Fibroblast of pulmonary artery (primary cell): ENCODE data around the gene GNB1L.

ENCODE experiments used
- DNase-seq: peaks from one replicate; pipeline ENCODE4 v3.0.0-alpha.2; 2010; ENCODE audit warnings: low read depth
- H3K4me3 ChIP-seq: replicated peaks from 2 replicates; pipeline ENCODE4 v1.5.1; 2011; ENCODE audit warnings: low read depth, mild to moderate bottlenecking, control low read depth, low read length, moderate library complexity
- TF ChIP-seq, protein P1 (sequence below): IDR thresholded peaks from 2 replicates; pipeline ENCODE4 v1.5.1; 2011; ENCODE audit warnings: mild to moderate bottlenecking, control low read depth, low read length, inconsistent platforms; ENCODE audit errors: missing control alignments

Gene GNB1L

DNA sequence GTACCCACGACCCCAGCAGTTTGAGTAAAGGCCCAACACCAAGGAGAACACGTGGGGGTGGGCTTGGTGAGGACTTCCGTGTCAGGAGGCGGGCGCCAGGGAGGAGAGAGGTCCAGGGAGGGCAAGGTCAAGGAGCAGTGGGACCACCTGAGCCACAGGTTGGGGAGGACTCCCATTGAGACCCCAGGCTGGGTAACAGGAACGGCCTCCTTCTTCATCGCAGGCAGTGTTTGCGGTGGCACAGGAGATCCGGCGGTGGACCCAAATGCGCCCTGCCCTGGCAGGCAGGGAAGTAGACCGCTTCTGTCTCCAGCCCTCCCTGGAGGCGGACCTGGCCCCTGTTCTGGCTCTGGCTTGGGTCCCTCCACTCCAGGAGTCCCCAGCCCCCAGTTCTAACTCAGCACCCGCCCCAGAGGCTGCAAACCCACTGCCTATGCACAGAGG lies 100.0 kb downstream of the GNB1L start:
- H3K4me3 ChIP-seq: no peak overlapping the region
- TF ChIP-seq, protein P1, sequence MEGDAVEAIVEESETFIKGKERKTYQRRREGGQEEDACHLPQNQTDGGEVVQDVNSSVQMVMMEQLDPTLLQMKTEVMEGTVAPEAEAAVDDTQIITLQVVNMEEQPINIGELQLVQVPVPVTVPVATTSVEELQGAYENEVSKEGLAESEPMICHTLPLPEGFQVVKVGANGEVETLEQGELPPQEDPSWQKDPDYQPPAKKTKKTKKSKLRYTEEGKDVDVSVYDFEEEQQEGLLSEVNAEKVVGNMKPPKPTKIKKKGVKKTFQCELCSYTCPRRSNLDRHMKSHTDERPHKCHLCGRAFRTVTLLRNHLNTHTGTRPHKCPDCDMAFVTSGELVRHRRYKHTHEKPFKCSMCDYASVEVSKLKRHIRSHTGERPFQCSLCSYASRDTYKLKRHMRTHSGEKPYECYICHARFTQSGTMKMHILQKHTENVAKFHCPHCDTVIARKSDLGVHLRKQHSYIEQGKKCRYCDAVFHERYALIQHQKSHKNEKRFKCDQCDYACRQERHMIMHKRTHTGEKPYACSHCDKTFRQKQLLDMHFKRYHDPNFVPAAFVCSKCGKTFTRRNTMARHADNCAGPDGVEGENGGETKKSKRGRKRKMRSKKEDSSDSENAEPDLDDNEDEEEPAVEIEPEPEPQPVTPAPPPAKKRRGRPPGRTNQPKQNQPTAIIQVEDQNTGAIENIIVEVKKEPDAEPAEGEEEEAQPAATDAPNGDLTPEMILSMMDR: no peak
- DNase-seq: no peak

DNA sequence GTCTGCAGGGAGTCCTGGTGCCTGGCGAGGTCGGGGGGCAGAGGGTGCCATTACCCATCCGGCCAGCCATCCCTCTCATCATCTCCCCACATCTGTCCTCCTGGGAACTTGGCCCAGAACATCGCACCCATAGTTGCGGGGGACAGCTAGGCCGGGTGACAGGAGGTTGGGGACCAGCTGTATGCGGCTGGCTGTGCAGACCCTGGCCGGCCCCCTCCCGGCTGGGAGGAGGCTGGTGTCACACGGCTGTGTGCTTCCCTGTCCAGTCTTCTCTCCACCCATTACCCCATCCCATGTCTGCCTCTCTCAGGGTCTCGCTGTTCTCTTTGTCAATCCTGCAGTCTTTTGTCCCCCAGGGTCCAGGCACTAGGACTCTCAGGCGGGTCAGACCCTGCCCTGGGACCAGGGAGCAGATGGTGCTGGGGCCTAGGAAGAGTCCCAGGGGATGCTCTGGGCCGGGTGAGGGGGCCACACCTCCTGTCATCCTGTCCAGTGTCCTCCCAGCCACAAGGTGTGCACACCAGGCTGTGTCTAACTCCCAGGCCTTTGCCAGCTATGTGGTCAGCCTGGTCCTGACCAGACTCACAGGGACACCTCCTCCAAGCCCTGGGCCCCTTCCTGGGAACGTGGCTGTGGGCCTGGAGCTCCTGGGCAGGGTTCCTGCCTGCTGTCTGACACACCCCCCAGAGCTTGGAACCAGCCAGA lies 100.5 kb downstream of the GNB1L start:
- no peak overlapping the region for H3K4me3 ChIP-seq
- TF ChIP-seq, protein P1: no peak
- DNase-seq: no peak

DNA sequence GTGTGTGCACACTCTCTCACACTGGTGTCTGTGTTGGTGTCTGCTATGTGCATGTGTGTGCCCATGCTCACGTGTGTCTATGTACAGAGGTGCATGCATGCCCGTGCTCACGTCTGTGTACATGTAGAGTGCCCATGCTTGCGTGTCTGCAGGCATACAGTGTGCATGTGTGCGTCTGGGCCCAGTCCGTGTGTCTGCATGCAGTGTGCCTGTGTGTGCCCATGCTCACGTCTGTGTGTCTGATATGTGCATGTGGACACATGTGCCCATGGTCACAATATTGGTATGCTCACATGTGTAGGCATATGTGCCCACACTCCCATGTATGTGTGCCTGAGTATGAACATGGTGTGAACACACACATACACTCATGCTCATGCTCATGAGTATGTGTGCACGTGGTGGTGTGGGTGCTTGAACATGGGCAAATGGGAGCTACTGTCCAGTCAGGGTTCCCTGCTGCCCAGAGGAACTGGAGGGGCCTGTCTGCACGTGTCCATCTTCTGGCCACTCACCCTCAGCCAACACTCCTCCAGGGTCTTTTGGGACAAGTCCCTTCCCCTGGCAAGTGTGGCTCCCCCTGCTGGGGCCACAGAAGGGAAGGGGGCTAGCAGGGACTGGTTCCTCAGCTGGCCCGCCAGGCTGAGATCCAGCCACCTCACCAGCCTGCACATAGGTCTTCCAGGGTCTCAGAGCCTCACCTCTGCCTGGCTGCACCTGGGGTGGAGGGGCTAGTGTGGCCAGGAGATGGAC lies 101.4 kb downstream of the GNB1L start:
- no peak for DNase-seq
- H3K4me3 ChIP-seq: no peak overlapping the region
- TF ChIP-seq, protein P1: no peak

DNA sequence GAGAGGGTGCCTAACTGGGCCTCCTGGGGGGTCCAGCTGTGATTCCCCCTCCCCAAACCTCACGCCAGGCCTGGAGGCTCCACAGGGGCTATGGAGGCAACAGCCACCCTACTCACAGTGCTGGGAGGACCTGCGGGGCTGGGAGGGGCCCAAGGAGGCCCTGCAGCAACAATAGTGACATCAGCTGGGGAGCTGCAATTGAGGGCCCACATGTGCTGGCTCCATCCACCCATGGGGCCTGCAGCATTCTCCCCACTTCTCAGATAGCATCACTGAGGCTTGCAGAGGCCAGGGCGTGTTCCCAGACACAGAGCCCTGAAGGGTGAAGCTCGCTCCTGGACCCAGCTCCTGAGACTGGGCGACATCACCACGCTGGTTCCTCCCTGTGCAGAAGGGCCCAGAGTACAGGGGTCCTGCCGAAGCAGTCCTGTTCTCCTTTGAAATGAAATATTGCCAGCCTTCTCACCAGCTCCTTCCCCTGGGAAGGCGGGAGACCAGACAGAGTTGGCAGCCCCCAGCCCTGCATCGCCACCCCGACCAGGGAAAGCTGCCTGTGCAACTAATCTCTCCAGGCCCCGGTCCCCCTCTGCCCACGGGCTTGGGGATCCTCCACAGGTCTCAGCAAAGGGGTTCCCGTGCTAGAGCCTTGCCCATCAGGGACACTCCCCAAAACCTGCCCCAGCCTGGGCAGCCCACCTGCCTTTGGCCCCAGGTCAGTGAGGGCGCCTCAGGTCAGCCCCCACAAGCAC lies 103.0 kb downstream of the GNB1L start:
- DNase-seq: no peak
- no peak overlapping the region for H3K4me3 ChIP-seq
- TF ChIP-seq, protein P1: no peak

DNA sequence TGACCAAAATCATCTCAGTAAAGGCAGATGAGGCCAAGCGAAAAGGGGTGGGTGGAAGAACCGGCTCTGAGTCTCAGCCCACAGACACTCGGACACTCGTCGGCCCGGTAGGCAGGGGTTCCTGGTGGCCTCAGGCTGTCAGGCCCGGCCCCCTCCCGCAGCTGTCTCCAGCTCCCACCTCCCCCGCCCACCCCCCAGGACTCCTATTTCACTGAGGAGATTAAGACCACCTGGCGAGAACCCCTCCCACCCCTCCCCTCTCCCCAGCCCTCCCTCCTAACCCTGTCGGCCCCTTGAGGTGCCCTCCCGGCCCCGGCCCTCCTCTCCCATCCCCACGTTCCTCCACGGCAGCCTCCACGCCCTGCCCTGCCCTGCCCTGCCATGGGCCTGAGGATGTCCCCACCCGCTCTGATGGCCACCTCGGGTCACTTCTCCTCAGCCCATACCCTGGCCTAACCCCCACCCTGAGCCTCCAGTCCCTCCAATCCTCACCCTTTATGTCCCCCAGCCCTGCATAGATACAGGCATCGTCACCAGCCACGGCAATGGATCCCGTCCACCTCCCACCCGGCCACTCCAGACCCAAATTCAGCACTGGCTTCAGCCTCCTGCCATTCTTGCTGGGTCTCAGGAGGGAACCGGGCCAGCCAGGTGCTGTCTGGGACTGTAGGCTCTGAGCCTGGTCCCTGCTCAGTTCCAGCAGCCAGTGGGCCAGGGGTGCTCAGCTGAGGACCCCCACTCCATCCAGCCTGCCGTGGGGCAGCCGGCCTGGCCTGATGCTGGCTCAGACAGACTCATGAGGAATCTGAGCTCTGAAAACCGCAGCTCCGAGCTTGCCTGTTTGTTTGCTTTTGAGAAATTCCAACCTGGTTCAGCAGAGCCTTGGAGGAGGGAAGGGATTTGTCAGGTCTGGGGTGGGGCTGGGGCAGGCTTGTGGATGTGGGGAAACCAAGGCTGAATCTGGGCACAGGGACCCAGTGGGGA lies 103.9 kb downstream of the GNB1L start:
- TF ChIP-seq, protein P1: no peak
- H3K4me3 ChIP-seq: no peak overlapping the region
- no peak for DNase-seq

DNA sequence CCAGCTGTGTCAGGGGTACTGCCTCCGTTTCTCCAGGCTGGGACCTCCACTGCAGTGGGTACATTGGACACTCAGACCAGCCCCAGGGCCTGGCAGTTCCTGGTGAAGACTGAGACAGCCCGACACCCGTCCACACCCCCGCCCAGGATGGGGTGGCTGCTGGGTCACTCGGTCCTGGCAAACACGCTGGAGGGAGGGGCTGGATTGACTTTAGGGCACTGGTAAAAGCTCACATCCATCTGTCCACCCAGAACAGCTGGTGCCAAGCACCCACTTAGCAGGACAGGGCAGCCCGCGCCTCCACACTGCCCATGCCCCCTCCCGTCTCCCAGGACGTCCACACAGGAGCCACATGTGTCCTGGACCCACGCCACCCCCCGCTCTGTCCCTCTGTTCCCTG lies 104.8 kb downstream of the GNB1L start:
- no peak overlapping the region for H3K4me3 ChIP-seq
- TF ChIP-seq, protein P1: no peak
- no peak for DNase-seq
